Germinal center (tissue), 1 donor: ENCODE measurements around the gene SMCHD1.
"Not testable (repeated sequence)": the region's sequence is repeated elsewhere in the genome, so short reads cannot be mapped to it uniquely, and the experiment has no call there.

Source experiments
- DNase-seq: peaks from one replicate; pipeline ENCODE4 v3.0.0; 2012; ENCODE audit warnings: mixed read lengths, low spot score

Gene SMCHD1

GRCh38 chr18:2814928-2815327, 159.4 kb downstream of the SMCHD1 start:
- DNase-seq = no peak

- DNase-seq = no peak
Measured at GRCh38 chr18:2818281-2818680, 162.8 kb downstream of the SMCHD1 start.

- no peak for DNase-seq
Measured at GRCh38 chr18:2821695-2822094, 166.2 kb downstream of the SMCHD1 start.

- no peak for DNase-seq
Measured at GRCh38 chr18:2822213-2822921, 166.8 kb downstream of the SMCHD1 start.

GRCh38 chr18:2823202-2823601, 167.7 kb downstream of the SMCHD1 start:
- DNase-seq = no peak

- no peak for DNase-seq
Measured at GRCh38 chr18:2823966-2824365, 168.4 kb downstream of the SMCHD1 start.

GRCh38 chr18:2824865-2825264, 169.3 kb downstream of the SMCHD1 start:
- no peak for DNase-seq

GRCh38 chr18:2825613-2826175, 170.2 kb downstream of the SMCHD1 start:
- DNase-seq = no peak

GRCh38 chr18:2826581-2826980, 171.1 kb downstream of the SMCHD1 start:
- DNase-seq = no peak

- no peak for DNase-seq
Measured at GRCh38 chr18:2827061-2827460, 171.5 kb downstream of the SMCHD1 start.

- DNase-seq = not testable (repeated sequence)
Measured at GRCh38 chr18:2836118-2836517, 180.6 kb downstream of the SMCHD1 start.

- not testable (repeated sequence) for DNase-seq
Measured at GRCh38 chr18:2837290-2837689, 181.8 kb downstream of the SMCHD1 start.

- DNase-seq = no peak
Measured at GRCh38 chr18:2839202-2839601, 183.7 kb downstream of the SMCHD1 start.

- DNase-seq = no peak
Measured at GRCh38 chr18:2840521-2840920, 185.0 kb downstream of the SMCHD1 start.

- no peak for DNase-seq
Measured at GRCh38 chr18:2843146-2843545, 187.6 kb downstream of the SMCHD1 start.

GRCh38 chr18:2845172-2845571, 189.6 kb downstream of the SMCHD1 start:
- DNase-seq = no peak

- DNase-seq = peak; percentile 83
Measured at GRCh38 chr18:2846636-2847316, 191.2 kb downstream of the SMCHD1 start, which contains the start of gene EMILIN2. Gene EMILIN2, plus strand, starts transcription at chr18:2847006. Its CDS starts 183 bp downstream, at chr18:2847189.

GRCh38 chr18:2847317-2848246, 192.1 kb downstream of the SMCHD1 start:
- DNase-seq = peak; percentile 49

- DNase-seq = no peak
Measured at GRCh38 chr18:2848247-2849246, 193.0 kb downstream of the SMCHD1 start.

GRCh38 chr18:2850816-2851215, 195.3 kb downstream of the SMCHD1 start:
- DNase-seq = no peak

- no peak for DNase-seq
Measured at GRCh38 chr18:2851771-2852170, 196.2 kb downstream of the SMCHD1 start.
